ENCODE data around the gene CITED1. TPM values are rescaled to one million over a fixed set of nuclear protein-coding genes. Genes with fewer than 3 reads are reported as not detected.

CITED1 gene
- total RNA-seq, 4 donors from 2014 or later = 3.2 to 4.5 TPM; not detected in 2

GRCh38 chrX:72307646-72308051 lies 1.9 kb upstream of the CITED1 start:
- TF ChIP-seq, protein P1, sequence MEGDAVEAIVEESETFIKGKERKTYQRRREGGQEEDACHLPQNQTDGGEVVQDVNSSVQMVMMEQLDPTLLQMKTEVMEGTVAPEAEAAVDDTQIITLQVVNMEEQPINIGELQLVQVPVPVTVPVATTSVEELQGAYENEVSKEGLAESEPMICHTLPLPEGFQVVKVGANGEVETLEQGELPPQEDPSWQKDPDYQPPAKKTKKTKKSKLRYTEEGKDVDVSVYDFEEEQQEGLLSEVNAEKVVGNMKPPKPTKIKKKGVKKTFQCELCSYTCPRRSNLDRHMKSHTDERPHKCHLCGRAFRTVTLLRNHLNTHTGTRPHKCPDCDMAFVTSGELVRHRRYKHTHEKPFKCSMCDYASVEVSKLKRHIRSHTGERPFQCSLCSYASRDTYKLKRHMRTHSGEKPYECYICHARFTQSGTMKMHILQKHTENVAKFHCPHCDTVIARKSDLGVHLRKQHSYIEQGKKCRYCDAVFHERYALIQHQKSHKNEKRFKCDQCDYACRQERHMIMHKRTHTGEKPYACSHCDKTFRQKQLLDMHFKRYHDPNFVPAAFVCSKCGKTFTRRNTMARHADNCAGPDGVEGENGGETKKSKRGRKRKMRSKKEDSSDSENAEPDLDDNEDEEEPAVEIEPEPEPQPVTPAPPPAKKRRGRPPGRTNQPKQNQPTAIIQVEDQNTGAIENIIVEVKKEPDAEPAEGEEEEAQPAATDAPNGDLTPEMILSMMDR (IDR thresholded peaks at IDR 0.05; ENCODE audit: low read depth) = no peak

DNA sequence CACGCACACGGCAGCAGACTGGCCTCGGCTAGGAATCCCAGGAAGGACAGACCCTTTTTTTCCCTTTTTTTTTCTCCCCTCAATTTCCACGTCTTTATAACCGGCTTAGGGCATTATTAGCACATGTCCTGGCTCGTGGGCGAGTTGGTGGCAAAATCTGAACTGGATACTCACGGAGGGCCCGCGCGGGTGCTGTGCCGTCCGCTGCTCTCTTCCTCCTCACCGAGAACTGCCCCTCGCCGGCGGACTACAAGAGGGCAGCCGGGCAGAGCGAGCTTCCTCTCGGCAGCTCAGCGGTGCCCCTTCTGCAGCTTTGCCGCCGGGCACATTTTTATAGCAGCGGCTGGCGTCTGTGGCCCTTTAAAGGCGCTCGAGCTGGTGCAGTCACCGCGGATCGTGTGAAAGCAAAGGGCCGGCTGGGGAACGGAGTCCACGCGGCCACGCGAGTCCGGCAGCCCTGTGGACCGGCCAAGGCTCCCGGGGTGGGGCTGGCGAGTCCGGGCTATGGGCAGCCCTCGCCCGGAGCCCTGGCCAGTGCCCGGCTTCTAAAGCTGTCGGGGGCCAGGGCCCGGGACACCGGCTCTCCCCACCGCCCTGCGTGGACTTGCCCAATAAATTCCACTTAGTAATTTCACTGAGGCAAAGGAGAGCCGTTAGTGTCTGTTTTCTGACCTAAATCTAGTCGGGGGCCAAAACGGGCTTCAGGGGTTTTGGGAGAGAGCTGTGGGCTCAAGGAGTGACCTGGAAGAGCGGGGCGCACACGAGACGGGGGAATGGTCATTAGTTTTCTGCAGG lies 1.3 kb upstream of the CITED1 start:
- TF ChIP-seq, protein P1 (IDR thresholded peaks at IDR 0.05; ENCODE audit: low read depth) = no peak

- TF ChIP-seq, protein P1 (IDR thresholded peaks at IDR 0.05; ENCODE audit: low read depth) = no peak
Measured at GRCh38 chrX:72306085-72306801, 529 bp upstream of the CITED1 start.

DNA sequence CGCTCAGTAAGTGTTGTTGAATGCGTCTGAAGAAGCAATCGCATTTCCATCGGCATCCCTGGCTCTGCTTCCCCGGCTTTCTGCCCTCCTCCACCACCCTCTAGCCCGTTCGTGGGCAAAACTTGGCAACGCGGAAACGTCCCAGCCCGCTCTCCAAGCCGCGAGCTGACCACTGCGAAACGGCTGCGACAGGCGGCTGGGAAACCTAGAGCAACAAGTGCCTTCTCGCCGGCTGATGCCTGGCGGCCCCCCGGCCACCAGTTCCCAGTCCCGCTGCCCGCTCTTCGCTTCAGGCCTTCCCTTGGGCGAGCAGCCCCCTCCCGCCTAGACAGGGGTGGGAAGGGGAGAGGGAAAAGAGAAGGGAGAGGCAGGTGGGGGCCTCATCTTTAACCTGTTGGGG lies 837 bp downstream of the CITED1 start:
- TF ChIP-seq, protein P1 (IDR thresholded peaks at IDR 0.05; ENCODE audit: low read depth) = no peak

DNA sequence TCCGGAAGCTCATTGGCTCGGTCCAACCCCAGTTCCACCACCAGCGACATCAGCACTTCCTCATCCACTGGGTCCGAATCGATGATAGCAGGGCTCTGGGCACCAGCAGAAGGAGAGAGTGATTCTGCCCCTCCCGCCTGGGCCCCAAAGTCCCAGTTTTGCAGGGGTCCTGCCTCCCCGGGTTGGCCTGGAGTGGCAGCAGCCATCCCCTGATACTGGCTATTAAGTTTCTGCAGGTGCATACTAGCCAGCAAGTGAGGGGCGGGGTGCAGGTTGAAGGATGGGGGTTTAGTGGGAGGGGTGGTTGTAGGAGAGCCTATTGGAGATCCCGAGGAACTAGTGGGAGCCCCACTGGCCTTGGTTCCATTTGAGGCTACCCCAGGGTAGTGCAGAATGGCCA lies 3.9 kb downstream of the CITED1 start:
- TF ChIP-seq, protein P1 (IDR thresholded peaks at IDR 0.05; ENCODE audit: low read depth) = no peak

- TF ChIP-seq, protein P1 (IDR thresholded peaks at IDR 0.05; ENCODE audit: low read depth) = no peak
Measured at GRCh38 chrX:72299891-72300630, 5.7 kb downstream of the CITED1 start.
